Inflammatory macrophage treated with lipopolysaccharide for 4 hours (primary cell): ENCODE results near the gene KLHL1.
A peak's percentile ranks its signal among the peaks of the same experiment; 100 is the strongest.

Experiments used
- DNase-seq: peaks from one replicate; pipeline ENCODE4 v3.0.0-alpha.2; 2020

KLHL1 gene

DNA sequence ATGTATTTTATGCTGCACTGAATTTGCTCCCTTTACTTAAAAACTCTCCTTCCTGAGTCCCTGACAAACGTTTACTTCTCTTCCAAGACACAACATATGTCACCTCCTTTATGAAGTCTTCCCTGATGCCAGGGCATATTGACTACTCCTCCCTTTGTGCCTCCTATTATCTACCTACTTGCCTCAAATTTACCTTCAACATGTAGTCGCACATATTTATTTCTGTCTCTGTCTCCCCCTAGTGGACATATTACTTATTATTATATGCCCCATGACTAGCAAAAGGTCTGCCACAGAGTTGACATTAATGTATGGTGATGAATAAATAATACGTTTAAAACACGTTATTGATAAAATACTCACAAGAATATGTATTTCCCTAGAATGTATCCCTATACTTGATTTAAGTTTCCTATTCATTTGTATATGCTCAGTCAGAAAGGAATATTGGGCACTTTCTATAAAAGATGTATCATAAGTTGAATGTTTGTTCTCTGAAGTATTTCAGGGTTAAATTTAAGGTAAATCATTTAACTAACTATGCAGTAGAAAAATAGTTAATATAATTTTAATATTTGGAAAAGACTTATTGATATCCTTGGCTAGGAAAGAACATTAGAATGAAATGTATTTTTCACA lies 250.9 kb downstream of the KLHL1 start:
- DNase-seq = peak; percentile 43

DNA sequence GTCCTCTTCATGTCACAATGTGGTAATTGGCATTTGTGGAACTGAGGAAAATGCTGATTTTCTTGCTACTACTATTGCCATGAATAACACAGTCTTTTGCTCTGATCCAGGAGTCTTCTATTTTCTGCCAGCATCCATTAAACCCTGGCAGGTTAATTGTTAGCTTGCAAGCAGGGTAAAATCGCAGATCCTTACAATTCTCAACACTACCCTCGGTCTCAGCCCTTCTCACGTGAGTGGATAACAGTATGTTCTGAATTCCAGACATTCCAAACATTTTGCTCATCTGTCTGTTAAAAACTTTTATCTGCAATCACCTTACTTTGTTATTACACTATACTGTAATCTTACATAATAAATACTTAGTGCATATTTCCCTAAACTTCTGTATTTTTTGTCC lies 251.9 kb downstream of the KLHL1 start:
- no peak for DNase-seq

DNA sequence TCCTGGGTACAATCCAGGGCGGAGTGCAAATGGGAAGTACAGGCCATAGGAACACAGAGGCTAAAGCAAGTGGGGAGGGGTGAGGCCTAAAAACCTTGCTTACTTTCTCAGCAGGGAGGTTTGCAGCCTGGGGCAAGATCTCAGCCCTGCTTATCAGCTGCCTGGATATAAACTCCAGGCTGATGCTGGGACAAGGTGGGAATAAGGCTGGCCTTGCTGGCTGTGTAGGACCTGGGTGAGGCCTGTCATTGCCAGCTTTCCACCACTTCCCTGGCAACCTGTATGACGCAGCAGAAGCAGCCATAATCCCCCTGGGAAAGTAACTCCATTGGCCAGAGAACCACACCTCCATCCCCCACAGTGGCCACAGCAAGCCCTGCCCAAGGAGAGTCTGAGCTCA lies 279.7 kb downstream of the KLHL1 start:
- no peak for DNase-seq

DNA sequence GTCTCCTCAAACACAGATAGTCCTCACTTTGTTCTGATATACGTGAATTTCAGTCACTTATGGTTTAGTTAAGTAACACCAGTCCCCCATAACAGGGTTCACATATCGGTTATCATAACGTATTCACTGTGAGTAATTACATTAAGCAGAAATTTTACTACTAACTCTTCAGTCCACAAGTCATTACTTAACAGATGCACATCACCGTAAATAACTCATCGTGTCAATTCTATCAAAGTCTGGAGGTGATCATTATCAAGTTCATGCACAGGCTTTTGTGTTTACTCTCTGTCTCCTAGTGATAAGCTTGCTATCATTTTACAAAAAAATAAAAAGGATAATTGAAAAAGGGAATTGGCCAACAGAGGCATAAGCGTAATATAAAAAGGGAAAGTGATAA lies 288.1 kb downstream of the KLHL1 start:
- no peak for DNase-seq

DNA sequence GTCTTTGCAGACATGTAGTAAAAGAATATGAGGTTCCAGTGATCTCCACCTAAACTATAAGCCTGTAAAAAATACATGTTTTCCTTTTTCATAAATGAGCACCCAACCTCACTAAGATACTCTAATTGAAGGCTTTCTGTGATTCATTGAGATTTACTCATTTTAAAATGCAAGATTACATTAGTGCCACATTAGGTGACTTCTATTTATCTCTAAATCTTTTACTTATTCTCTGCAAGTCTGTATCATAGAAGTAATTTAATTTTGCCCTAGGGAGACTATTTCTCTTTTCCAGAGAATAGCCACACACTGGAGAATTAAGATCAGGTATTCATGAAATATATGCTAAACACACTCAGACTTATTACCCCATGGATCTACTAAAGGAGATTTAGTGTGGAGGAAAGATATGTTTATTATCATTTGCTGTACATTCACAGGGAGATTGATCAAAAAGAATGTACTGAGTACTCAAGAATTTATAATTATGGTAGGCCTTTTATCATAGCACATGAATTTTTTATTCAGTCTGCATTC lies 290.9 kb downstream of the KLHL1 start:
- DNase-seq = no peak

DNA sequence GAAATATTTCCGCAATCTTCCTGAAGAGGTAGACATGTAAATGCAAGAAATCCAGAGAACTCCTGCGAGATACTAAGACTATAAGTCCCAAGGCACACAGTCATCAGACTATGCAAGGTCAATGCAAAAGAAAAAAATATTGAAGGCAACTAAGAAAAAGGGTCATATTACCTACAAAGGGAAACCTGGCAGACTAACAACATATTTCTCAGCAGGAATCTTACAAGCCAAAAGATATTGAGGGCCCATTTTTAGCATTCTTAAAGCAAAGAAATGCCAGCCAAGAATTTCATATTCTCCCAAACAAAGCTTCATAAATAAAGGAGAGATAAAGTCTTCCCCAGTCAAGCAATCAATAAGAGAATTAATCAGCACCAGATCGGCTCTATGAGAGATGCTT lies 299.1 kb downstream of the KLHL1 start:
- no peak for DNase-seq

DNA sequence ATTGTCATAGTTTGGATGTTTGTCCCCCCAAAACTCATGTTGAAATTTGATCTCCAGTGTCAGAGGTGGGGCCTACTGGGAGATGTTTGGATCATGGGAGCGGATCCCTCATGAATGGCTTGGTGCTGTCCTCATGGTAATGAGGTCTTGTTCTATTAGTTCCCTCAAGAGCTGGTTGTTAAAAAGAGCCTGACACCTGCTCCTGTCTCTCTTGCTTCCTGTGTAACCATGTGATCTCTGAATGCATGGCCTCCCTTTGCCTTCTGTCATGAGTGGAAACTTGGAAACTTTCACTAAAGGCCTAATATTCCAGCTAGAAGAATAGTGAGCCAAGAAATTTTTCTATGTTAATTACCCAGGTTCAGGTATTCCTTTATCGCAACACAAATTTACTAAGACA lies 312.0 kb downstream of the KLHL1 start:
- no peak for DNase-seq

DNA sequence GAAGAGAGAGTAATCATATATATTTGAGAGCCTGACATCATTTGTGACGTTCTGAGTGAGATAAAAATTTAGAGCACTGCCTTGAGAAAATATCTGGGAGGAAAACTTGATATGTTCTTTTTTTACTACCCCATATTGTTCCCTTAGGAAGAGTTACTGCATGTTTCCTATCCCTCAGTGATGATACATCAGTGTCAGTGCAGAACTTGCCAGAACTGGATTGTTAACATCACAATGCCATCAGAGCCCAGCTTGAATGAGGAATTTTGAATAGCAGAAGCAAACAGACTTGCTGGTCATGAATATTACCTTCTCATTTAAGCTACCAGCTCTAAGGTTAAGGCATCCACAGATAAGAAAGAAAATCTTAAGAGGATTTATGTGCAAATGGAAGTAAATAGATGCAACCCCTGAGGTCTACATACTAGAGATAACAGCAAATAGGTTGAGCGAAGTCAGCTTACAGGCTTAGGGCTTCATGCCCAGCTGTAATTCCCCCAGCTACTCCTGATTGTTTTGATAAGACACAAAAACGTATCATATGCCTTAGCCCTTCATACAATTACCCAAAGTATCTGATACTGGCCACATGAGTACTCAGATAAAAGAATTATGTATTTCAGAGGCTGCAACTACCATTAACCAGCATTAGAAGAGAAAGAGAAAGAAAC lies 314.3 kb downstream of the KLHL1 start:
- DNase-seq = no peak

DNA sequence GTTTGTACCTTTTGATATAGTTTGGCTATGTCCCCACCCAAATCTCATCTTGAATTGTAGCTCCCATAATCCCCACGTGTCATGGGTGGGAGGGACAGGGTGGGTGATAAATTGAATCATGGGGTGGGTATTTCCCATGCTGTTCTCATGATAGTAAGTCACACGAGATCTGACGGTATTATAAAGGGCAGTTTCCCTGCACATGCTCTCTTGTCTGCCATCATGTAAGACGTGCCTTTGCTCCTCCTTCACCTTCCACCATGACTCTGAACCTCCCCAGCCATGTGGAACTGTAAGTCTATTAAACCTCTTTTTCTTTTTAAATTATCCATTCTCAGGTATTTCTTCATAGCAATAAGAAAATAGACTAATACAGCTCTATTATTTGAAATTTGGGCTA lies 331.3 kb downstream of the KLHL1 start:
- no peak for DNase-seq

DNA sequence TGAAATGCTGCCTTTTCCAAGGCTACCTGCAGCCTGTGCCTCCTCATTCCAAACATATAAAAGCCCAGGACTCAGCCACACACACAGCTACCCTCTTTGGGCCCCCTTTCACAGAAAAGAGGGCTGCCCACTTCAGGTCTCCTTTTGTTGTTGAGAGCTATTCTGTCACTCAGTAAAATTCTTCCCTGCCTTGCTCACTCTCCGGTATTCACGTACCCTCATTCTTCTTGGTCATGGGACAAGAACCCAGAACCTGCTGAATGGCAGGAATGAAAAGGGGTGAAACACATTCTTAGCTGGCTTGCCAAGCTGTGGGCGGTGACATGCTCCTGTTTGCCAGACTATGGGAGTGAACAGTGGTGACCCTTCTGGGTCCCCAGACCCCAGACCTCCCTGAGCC lies 338.6 kb downstream of the KLHL1 start:
- no peak for DNase-seq

DNA sequence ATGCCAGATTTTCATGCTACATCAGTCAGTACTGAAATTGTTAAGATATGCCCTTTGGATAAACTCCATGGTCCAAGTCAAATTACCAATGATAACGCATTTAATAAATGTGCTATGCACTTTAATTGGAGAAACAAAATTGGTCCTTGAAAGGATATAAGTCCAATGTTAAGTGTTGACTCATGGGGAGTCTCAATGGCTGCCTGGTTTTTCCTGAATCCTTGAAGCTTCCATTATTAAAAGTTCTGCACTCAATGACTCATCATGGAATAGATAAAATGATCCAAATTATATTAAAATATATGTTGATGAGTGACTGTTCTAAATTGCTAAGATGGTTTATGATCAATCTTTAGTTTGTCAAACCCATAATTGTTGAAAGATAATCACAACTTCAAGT lies 346.7 kb downstream of the KLHL1 start:
- DNase-seq = no peak

DNA sequence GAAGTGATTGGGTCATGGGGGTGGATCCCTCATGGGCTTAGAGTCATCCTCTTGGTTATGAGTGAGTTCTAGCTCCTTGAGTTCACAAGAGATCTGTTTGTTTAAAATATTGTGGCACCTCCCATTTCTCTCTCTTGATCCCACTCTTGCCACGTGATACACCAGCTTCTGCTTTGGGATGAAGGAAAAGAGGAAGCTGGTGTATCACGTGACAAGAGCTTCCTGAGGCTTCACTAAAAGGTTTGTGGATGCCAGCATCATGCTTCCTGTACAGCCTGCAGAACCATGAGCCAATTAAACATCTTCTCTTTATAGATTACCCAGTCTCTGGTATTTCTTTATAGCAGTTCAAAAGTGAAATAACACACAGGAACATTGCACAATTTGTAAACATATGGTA lies 353.2 kb downstream of the KLHL1 start:
- no peak for DNase-seq

DNA sequence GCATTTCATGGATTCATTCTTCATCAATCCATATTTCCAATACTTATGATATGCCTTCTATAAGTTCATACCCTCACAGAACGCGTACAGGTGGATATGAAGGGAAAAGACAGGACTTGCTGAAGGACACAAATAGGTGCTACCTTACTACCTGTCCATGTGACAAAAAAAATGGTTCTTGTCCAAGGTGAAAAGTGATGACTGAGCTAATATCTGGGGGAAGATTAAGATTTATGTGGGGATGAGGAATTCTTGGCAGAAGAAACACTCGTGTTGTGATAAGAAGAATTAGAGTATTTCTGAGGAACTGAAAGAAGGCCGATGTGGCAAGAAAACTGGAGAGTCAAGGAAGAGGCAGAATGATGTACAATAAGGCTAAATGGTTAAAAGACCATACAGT lies 357.0 kb downstream of the KLHL1 start:
- DNase-seq = no peak

DNA sequence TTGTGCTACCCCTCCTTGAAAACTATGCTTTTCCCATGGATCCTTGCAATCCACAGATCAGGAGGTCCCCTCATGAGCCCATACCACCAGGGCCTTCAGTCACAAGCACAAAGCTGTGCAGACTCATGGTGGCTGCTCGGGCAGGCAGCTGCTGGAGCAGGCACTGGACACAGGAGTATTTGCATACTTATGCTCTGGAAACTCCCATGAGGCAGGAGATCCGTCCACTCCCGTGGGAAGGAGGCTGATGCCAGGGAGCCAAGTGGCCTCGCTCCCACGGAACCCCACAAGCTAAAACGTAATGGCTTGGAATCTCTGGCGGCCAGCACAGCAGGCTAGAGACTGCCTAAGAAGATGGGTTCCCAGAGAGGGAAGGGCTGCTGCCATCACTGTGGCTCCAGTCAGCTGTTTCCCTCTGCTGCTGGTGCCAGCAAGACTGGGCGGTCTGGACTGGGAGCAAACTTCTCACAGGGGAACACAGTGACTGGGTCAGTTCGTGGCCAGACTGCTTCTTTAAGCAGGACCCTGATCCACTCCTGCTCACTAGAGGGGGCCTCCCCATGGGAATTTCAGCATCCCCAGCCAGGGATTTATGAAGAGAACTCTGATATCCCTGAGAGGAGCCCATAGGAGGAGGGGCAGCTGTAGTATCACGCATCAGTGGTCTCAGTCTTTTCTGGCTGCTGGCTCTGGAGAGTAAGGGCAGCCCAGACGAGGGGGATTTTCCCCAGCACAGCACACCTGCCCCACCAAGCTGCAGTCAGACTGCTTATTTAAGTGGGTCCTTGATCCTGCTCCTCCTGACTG lies 370.9 kb downstream of the KLHL1 start:
- no peak for DNase-seq

DNA sequence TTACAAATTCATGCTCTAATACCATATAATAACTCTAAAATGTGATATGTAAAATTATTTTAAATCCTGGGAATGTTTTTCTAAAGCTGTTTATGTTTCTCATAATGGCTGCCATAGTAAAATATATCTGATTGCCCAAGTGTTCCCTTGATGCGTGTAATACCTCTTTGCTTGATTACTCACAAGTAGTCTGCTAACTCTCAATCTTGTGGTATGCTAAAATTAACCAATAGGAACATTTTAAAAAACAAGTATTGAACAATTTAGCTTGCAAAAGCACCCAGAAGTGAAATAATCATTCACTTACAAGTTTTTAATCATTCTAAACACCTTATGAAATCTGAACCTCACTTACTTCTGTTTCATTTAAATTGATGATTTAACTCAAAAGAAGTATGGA lies 386.6 kb downstream of the KLHL1 start:
- no peak for DNase-seq

DNA sequence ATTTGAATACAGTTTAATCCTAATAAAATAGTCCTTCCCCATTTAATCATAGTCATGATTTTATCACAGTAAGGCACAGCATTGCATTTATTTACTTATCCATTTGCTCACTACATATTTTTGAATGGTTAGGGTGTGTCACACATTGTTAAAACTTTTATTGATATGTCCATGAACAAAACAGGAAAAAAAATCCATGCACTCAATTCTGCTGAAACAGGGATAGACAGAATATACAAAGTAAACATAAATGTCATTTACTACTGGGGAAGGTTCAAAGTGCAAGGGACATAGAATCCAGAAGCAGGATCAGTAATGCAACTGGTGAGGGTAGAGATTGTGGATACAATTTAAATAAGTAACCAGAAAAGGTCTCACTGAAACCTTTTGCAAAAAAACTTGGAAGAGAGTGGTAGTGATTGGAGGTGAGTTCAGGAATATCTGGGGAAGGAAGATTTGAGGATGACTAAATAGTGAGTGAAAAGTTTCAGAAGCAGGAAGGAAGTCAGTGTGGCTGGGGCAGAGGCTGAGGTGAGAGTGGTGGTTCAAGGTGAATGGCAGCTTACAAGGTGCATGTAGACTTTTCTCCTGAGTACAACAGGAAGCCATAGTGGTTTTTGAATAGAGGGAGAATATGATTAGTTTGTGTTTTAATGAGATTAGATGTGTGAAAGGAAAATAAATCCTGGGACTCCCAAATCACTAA lies 387.8 kb downstream of the KLHL1 start:
- DNase-seq = no peak

DNA sequence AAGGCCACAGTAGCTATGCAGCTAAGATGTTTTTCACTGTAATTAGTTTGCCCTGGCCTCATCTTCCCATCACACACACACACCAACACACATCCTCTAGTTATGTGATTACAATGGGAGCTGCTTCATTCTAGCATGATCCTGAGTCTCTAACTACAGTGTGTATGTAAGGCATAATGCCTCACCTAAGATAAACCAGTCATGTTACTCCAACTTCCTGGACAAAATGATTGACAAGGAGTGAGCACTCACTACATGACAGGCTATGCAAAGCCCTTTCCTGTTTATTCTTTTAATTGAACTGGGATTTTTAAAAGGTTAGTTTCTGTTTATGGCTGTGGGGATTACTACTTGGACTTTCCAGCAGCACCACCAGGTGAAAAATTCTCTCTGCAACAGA lies 401.4 kb downstream of the KLHL1 start:
- DNase-seq = no peak

DNA sequence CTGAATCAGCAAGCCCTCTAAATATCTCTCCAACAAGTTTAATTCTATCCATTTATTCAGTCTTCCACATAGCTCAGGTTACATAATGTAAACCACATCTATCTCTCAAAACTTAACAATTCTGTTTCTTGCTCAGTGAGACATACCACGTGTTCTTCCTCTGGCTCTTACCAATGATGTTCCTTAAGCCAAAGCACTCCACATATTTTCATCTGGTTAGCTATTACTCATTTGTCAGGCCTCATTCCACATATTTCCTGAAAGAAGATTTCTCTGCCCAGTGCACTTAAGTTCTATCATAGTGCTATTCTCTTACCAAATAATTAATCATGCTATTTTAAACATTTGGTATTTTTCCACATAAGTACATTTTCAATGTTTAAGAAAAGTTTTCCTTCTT lies 403.9 kb downstream of the KLHL1 start:
- no peak for DNase-seq

DNA sequence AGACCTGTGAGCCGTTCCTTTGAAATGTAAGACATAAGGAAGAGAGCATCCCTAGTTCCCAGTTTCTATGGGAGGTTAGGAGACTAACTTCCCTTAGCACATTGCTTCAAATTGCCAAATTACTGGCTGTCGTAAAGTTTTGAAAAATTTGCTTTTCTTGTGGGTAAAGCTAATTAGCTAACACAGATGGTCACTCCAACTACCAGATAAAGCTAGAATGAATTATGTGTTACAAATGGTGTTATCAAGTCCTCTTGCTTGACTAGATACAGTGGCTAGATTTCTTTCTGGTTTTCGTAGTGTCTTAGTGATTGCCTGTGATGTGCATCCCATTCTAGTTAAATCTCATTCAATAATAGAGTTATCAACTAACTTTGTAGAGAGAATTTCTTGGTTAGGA lies 417.3 kb downstream of the KLHL1 start:
- DNase-seq = no peak

DNA sequence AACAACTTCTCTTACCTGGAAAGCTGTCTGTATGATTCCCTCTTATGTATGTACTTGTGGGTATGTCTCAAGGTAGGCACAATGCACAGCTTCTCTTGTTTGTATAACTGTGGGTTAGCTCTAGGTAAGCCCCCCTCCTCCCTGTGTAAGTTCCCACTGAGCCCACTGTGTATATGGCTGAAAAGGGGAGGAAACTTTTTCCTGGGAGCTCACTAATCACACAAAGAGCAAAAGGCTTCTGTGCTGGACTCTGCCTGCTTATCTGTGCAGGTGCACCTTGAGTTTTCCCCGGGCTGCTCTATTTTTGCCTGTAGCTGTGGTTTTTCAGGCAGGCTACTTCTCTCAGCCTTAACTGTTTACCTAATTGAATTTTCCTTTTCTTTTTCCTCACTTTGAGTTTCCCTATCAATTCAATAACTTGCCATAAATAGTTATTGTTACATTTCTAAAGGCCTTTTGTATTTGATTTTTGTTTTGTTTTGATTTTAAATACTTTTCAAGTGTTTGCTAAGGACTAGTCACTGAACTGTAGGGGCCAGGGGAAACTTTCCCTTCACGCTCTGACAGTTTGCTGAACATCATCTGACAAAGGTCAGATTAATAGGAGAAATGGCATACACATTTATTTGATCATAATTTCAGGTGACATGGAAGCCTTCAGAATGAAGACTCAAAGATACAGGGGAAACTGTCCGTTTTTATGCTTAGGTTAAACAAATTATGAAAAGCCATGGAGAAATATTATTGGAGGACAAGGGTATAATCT lies 424.1 kb downstream of the KLHL1 start:
- DNase-seq = no peak

DNA sequence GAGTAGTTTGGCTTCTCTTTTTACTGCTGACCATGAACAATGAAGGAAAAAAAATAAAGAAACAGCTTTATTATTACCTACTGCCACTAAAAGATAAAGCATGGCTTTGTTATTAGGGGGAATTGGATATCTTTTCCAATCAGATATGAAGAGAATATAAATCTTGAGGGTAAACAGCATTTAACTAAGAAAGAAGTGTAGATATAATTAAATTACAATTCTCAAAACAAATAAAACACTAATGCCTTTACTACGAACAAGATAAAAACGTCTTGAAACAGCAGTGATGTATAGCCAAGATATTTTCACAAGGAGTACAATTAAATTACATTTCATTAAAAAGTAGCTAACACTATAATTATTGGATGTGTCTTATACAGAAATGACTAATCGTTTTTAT lies 426.5 kb downstream of the KLHL1 start:
- no peak for DNase-seq

DNA sequence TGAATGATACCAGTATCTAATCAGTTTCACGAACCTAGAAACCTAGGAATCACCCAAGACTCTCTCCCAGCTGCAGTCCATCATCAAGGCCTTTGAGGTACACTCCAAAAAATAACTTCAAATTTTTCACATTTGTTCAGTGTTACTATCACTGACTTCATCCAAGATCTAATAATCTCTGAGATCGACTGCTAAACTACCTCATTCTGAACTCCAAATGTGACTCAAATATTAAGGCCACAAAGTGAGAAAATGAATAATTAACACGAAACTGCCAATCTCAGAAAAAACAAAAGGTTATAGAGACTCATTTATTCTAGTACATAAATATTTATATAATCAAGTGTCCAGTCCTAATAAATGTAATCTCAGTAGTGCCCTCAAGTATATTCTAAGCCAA lies 430.9 kb downstream of the KLHL1 start:
- no peak for DNase-seq

DNA sequence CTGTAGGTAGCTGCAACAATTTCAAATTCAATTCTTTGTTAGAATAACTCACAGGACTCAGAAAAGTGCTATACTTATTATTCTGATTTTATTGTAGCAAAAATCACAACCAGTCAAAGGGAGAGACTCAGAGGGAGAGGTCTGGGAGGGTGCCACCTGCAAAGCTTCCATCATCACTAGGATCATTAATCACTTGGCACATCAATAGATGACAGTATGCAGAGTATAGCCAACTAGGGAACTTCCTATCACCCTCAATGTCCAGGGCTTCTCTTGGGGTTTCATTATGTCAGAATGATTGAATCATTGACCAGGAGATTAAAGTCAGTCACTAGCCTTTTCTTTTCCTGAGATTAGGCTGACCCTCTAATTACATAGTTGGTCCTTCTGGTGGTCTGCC lies 432.0 kb downstream of the KLHL1 start:
- DNase-seq = no peak
